Measurements from ENCODE around the gene VILL.
"Not testable (repeated sequence)": the region's sequence is repeated elsewhere in the genome, so short reads cannot be mapped to it uniquely, and the experiment has no call there.

VILL gene

DNA sequence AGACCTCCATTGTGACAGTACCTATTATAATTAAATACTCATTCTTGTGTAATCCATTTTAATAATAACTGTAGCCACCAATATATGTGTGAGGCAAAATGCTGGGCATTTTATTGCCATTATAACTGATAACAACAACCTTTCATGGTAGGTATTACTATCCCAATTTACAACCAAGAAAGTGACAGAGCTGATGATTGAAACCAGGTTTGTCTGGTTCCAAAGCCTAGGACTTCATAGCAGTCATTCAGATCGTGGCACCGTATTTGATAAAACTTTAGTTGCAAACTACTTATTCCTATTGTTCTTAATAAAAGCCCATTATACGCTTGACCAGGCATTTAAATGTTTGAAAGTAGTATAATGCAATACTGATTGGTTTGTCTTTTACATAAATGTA lies 26.4 kb upstream of the VILL start:
- DNase-seq = no peak

DNA sequence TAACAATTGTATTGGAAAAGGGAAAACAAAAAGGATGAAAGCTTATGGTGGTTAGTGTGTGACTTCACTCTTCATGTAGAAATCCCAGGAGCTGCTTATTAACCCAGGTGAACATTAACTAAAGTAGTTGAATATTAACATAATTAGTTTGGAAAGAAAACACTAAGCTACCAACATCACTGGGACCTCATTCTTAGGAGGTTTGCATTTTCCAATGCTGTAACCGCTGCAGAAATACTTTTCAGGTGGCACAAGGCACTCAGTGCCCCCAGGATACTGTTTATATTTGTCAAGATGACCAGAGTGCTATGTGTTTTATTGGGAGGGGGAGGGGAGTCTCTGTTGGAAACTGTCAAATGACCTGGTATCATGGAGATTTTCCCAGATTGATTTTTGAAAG lies 25.9 kb upstream of the VILL start:
- DNase-seq = no peak

DNA sequence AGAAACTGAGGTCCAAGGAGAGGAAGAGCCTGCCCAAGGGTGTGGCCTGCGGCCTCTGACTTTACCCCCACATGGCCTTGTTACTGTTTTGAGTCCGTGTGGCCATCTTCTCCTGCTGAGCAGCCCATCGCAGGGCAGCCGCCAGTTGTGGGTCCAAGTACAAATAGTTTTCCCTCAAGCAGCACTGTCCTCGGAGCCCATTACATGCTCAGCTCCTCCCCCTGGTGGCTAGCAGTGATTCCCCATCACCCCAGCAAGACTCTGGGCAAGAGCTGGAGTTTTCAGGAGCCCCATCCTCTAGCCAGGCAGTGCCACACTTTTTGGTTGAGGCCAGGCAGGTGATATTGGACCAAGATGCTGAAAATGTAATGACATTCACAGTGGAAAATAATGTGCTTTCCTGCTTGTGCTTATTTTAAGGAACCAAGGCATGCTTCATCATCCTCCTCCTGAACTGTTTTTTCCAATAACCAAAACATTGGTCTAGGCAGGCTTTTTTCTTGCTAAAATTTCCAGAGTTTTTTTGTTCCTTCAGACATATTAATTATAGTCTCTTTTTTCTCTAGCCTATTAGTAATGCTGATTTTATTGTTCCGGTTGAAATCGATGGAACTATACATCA lies 23.2 kb upstream of the VILL start:
- DNase-seq = peak in 1 of 2 experiments; percentile 13

DNA sequence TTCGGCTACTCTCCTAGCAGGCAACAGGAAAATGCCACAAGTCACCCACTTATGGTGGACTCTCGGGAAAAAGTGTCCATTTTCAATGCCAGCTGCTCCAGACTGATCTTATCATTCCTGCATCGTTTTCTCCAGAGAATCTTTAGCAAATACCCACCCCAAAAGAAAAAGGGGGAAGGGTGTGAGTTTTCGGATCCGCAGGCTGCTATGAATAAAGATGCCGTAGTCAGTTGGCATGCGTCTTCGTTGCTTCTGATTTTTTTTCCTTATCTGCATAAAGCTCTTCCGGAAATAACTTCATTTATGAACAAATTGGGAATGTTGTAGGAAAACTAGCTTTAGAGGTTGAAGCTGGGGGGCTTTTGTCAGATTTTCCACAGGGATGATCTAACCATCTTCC lies 22.4 kb upstream of the VILL start:
- no peak for DNase-seq

DNA sequence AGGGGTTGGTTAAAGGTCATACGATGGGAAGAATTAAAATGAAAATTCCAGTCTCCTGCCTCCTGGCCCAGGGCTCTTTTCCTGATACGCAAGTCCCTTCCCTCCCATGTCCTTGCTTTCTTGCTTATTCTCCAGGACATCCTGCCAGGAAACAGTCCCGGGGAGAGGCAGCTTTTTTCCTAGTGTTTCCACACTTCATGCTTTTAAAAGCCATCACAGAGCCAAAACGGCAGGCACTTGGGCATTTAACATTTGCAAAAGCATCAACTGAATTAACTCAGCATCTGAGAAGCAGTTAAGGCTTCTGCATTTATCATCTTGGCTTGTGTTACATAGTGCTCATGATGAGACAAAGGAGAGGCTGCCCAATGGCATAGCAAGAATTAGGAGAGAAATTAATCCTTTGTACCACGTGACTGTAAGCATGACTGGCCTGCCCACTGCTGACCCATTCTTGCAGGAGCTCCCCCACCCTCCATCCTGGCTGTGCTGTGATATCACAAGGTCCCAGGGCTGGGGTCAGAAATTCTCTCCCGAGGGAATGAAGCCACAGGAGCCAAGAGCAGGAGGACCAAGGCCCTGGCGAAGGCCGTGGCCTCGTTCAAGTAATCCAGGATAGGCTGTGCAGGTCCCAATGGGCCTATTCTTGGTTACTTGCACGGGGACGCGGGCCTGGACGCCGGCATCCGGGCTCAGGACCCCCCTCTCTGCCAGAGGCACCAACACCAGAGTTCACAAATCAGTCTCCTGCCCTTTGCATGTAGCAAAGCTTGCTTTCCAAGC lies 21.6 kb upstream of the VILL start:
- no peak for DNase-seq

DNA sequence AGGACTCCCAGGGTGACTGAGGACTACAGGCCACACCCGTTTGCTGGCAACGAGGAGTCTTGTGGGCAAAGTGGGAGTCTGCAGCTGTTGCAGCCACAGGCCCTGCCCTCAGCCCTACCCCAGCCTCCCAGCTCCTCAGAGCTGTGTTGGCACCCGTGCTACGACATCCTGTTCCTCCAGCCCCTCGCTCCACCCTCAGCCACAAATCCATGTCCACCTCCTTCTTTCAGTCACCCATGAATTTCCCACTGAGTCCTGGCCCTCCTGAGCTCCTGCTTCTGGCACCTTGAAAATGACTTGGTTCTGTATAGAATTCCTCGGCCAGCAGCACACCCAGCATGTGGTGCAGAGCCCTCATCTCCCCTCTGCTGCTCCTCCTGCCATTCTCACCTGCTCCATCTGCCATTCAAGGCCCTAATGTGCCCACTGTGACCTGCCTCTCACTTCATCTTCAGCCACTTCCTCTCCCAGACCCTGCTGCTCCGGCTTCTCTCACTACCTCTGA lies 20.9 kb upstream of the VILL start:
- DNase-seq = no peak

DNA sequence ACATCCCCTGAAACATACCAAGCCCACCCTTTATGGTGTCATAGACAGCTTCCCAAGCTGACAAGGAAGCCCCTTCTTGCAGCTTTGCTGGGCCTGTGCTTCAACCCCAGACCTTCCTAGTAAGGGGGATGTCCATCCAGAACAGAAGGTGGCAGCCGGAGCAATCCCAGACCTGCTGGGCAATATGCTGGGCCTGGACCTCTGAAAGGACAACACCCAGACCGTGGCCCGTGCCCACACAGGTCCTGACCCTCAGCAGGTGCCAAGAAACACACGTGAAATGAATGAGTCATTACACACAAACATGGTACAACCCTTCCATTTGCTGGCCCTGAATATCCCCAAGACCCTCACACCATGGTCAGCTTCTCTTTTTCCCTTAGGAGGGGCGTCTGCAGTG lies 19.8 kb upstream of the VILL start:
- DNase-seq = no peak

DNA sequence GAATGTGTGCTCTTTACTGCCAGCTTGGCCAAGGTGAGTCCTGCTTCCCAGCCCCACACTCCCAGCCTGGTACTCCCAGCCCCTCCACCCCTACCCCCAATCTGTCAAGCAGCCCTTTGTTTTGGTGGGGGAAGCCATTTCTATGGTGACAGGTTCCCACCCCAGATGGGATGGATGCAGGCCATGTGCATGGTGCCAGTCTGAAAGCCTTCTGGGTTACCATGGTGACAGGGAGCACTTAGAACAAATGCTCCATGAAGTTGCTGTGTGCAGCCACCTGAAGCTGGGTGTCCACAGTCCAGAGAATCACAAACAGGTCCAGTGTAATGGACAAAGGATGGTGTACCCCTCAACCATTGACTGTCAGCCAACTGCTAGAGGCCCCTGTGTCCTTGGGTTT lies 19.1 kb upstream of the VILL start:
- DNase-seq = no peak

DNA sequence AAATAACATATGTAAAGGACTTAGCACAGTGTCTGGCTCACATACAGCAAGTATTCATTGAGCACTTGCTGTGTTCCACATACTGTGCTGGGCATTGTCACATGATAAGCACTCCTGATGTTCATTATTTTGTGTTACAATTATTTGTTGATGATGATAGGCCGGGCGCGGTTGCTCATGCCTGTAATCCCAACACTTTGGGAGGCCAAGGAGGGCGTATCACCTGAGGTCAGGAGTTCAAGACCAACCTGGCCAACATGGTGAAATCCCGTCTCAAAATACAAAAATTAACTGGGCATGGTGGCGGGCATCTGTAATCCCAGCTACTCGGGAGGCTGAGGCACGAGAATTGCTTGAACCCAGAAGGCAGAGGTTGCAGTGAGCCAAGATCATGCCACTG lies 18.5 kb upstream of the VILL start:
- DNase-seq = not testable (repeated sequence)

DNA sequence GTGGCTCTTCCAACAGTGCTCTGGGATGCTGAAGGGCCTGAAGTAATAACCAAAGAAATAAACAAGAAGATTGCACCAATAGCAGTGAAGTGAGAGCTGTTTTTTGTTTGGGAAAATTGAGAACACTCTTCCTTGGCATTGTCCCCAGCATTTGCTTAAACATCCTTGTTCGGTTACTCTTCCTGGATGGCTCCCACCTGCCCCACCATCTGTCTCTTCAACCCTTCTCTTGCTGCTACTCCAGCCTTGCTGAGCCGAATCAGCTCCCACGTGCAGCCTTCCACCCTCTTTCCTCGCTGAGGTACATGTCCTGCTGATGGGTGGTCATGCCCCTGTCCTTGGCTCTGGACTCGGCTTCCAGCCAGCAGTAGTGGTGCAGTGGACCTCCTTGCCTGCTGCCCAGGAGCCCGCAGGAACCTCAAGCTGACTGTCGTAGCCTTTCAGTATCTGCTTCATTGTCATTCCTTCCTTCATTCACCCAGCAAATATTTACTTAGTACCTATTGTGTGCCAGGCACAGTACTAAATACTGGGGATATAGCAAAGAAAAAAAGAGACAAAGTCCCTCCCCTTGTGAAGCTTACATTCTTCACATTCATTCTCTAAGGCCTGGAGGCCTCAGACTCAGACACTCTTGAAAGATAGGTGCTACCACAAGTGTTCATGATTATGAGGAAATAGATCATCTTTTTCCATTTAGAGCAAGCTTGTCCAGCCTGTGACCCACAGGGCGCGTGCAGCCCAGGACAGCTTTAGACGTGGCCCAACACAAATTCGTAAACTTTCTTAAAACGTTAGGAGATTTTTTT lies 17.1 kb upstream of the VILL start:
- no peak for DNase-seq

DNA sequence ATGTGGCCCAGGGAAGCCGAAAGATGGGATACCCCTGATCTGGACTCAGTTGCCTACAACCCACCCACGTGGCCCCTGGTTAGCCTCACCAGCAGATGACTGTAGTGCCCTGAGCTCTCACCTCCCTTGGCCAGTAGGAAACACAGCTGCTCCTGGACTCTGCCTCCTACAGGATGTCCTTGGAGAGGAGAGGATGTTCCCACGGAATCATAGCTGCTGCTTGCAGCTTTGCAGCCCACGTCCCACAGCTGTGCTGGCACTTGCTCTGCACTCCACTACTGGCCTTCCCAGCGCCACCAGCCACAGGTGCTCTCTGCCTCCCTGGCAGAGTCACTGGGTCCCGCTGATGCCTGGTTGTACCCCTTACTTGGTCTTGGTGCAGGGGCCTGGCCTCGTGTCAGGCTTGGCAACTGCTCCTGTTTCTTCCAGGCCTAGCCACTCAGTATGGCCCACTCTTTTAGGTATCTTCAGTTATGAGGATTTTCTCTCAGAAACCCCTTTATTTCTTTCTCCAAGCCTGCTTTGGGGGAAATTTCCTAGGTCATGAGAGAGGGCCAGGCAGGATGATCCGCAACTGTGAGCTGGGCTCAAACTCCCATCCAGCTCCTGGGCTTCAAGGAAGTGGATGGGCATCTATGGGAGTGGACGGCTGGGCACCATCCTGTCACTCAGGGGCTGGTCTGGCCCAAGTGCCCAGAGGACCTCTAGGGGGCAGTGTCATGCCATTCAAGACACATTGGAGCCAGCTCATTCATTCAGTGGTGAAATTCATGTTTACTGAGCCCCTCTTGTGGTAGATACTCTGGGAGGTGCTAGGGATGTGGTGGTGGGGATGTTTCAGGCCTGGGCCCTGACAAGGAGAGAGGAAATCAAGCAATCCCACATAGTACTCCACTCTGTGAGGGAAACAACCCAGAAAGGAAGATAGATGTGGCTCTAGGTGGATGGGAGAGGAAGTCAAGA lies 16.2 kb upstream of the VILL start:
- peak; percentile 29 to 57 for DNase-seq

DNA sequence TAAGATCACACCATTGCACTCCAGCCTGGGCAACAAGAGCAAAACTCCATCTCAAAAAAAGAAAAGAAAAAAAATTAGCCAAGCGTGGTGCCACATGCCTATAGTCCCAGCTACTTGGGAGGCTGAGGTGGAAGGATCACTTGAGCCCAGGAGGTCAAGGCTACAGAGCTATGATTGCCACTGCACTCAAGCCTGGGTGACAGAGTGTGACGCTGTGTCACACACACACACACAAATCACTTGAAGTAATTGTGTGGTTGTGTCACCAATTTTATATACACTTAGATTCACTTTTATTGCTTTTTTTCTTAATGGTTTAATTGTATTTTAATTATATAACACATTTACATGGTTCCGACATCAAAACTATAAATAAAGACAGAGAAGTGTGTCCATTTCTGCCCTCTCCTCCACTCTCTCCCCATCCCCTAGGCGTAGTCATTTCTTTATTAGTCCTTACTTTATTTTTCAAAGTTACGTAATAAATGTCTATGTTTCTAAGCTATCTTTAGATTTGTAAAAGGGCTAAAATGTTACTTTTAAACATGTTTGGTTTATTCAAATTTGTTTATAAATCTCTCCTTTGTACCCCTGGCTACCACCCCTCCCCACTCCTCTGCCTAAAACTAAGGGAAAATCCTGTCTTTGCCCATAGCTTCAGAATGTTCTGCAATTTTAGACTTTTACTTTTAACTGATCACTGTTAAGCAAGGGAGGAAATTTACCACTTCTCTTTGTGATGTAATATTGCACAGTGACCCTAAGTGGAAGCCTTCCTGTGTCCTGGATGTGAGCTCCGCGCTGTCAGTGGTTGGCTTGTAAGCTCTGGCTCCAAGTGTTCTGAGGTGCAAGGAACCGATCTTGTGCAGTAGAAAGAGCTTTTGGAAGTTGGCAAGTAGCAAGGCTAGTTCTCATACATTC lies 10.8 kb upstream of the VILL start:
- DNase-seq = no peak

DNA sequence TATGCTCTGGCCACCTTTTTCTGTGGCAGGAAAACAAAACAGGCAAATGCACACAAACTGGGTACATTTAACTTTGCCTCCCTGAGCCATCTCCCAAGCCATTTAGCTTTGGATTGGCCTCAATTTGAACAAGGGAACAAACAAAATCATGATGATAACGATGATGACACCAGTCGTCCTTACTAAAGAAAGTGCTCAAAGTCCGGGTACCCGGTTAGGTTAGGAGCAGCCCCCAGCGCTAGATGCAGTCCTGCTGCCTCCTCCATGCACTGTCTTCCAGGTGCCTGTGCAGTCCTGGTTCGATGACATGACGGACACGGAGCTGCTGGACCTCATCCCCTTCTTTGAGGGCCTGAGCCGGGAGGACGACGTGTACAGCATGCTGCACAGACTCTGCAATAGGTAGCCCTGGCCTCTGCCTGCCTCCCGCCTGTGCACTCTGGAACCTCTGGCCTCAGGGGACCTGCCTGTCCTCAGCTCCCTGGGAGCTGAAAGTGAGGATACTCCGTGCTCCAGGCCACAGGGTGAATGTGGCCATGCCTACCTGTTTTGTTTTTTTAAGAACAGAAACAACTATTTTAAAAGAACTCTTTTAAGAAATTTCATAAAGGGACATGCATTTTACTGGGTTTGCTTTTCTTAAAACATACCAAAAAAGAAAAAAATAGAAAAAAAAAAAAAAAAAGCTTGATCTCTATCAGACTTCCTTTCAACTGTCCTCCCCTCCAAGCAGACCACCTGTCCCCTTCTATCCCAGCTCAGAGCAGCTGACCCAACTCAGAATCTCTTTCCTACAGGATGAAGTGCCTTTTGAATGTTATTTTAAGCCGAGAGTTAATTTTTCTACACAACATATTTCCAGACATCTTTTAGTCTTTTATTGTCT lies 9.9 kb upstream of the VILL start:
- DNase-seq = no peak

DNA sequence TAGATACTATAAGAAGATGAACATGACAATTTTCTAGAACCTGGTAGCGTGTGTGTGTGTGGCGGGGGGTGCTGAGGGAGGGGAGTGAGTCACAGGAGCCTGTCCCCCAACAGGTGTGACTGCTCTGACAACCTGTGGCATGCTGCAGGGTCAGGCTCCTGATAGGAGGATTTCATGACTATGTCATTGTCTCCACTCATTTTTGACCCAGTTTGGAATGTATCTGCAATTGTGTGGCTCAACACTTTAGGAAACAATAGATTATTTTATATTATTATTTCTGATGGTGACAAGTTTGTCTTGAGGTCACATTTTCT lies 9.3 kb upstream of the VILL start:
- DNase-seq = no peak

DNA sequence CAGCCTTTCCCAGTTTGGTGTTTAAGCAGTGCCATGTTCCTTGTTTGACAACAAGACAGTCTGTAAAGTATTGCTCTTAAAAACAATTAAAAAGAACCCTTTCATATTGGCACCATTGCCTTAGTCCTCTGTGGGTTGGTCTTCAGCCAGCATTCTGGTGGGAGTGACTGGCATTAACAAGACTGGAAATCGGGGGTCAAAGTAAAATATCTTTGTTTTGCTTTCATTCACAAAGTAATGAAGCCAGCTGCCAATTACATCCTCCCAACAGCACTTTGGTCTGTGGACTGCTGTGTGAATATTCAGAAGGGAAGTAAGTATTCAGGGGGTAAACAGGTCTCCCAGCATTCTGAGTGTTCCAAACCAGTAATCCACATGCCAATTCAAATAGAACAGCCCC lies 8.3 kb upstream of the VILL start:
- no peak for DNase-seq

DNA sequence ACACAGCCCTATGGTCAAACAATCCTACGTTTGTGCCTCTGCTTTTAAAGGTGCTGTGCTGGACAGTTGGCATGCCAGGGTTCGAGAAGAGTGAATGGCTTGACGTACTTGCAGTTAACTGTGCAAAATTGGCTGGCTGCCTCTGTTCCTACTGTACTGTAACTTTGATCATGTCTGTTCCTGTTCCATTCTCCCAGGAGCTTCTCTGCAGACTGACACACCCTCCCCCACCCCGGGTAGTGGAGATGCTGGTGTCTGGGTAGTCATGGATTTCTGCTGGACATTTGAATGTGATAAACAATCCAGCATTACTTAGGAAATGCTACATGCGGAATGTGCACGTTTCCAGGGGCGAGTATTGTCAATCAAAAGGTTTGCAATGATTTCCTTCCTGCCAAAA lies 6.5 kb upstream of the VILL start:
- no peak for DNase-seq

DNA sequence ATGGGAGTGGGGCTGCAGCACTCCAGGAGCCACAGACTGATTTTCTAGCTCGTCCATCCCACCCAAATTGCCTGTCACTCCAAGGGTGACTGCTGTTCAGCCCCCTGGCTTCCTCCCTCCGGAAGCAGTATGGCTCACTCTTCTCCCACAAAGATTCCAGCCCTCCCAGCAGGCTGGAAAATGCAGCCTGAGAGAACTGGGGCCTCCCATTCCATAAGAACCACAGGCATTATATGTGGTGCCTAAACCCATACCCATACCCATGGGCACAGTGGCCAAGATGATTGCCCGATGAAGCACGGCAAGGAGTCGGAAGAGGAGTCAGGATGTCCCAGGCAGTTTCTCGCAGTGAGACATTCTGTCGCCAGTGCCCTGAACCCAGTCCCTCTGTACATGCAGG lies 6.0 kb upstream of the VILL start:
- no peak for DNase-seq

DNA sequence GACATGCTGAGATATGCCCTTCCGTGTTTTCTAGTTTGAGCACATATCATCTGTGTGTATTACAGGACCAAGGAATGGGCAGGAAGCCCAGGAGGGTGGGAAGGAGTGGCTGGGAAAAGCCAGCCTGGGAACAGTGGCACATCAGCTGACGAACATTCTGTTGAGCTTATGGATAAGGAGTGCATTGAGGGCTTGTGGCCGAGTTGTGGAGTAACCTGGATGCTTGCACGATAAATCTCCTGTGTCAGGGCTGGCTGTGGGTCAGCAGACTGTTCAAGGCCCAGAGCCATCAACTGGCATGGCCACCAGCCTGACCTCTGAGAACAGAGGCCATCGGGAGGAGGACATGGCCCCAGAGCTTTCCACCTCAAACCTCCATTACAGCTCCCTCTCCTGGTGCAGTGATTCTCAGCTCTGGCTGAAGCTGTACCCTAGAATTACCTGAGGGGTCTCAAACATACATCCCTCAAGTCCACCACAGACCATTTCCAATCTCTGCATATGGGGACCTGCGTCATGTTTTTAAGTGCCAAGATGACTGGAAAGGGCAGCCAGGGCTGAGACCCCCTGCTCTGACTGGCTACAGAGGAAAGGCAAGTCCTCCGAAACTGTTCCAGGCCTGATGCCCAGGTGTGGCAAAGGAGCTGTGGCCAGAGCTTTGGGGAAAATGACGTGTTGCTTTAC lies 4.8 kb upstream of the VILL start:
- no peak for DNase-seq

DNA sequence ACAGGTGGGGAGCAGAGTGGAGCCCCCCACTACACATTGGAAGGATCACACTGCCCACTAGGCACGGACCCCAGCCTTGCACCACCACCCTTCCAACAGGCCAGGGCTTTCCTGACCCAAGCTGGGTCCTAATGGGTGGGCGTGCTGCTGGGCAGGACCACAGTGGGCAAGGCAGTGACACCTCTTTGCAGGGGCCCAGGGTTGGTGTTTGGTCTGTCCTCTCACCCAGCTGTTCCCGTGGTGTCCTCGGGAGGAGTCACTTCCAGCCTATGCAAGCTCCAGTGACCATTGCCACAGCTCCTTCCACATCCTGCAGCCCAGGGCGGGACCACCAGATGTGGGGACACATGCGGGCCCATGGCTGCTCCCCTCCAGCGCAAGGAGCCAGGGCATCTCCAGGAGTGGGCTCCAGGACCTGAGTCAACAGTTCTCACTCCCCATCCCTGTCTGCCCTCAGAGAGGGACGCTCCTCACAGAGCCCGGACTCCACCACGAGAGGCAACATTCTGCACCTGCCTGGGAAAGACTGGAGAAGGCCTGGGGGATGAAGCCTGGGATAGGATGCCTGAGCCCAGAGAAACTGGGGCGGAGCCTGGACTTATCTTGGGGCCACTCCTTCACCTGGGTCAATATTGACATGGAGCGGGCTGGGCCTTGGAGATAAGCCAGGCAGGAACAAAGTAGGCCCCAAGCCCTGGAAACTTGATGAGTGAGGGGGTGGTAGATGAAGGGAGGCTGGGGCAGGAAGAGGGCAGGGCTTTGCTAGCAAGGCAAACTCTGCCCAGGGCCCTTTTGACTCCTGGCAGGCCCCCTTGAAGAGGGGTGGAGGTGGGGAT lies 3.9 kb upstream of the VILL start:
- no peak for DNase-seq

All from SHP77 (cell line).